PC-3 (cell line): ENCODE measurements around the gene CYB561A3. TPM values are rescaled to one million over a fixed set of nuclear protein-coding genes. Genes with fewer than 3 reads are reported as not detected.

ENCODE experiments used
- ATAC-seq: fragments of 200-7000 bp; cut with Tn5 transposase; 2 replicates; pipeline ENCODE4 v1.9.1; 2020; ENCODE audit warnings: mild to moderate bottlenecking, moderate library complexity
- BruUV-seq: library from RNA; stranded (reverse); fragments of 400-500 nt; replicated peaks from 2 replicates; lab custom pipeline; 2021; lab: Mats Ljungman, UMichigan
- CTCF ChIA-PET: fragments of 300-600 bp; sonication (Branson Sonifier 250); formaldehyde crosslinking; loops from one replicate; lab custom pipeline; 2022; ENCODE audit warnings: antibody characterized with exemption; lab: Charles Lee
- POLR2A ChIA-PET: fragments of 300-600 bp; sonication (Branson Sonifier 250); formaldehyde crosslinking; loops from one replicate; lab custom pipeline; 2022; ENCODE audit warnings: antibody characterized with exemption; ENCODE audit not compliant: unreplicated experiment; lab: Charles Lee
- DNase-seq: peaks from one replicate; pipeline ENCODE4 v3.0.0-alpha.2; 2015
- H2AFZ ChIP-seq: fragments of 300-600 bp; sonication (generic); 2 replicates; pipeline ENCODE4 v1.6.0; 2016; ENCODE audit warnings: antibody characterized with exemption, low read length
- H3F3A ChIP-seq: fragments of 300-600 bp; sonication (generic); one replicate; pipeline ENCODE4 v1.6.0; 2017; ENCODE audit warnings: antibody characterized with exemption, low read length, control low read depth, mild to moderate bottlenecking; ENCODE audit not compliant: unreplicated experiment
- H3K27ac ChIP-seq: fragments of 300-600 bp; sonication (generic); 2 replicates; pipeline ENCODE4 v1.5.1; 2016; ENCODE audit warnings: mild to moderate bottlenecking, low read length
- H3K27me3 ChIP-seq: fragments of 300-600 bp; sonication (generic); 2 replicates; pipeline ENCODE4 v1.6.1; 2016; ENCODE audit warnings: low read length, mixed read lengths
- H3K36me3 ChIP-seq: fragments of 300-600 bp; sonication (generic); 2 replicates; pipeline ENCODE4 v1.6.1; 2016; ENCODE audit warnings: low read depth, mixed run types, low read length, mixed read lengths
- H3K4me1 ChIP-seq: fragments of 300-600 bp; sonication (generic); 2 replicates; pipeline ENCODE4 v1.5.1; 2016; ENCODE audit warnings: low read length; ENCODE audit not compliant: insufficient read depth
- H3K4me2 ChIP-seq: fragments of 300-600 bp; sonication (generic); 2 replicates; pipeline ENCODE4 v1.6.0; 2016; ENCODE audit warnings: low read length
- H3K4me3 ChIP-seq: fragments of 300-600 bp; sonication (generic); 2 replicates; pipeline ENCODE4 v1.5.1; 2016; ENCODE audit warnings: mild to moderate bottlenecking, low read length, mixed read lengths
- H3K79me2 ChIP-seq: fragments of 300-600 bp; sonication (generic); 2 replicates; pipeline ENCODE4 v1.6.1; 2017; ENCODE audit warnings: low read length, mixed read lengths
- H3K9ac ChIP-seq: fragments of 300-600 bp; sonication (generic); 2 replicates; pipeline ENCODE4 v1.6.0; 2016; ENCODE audit warnings: mild to moderate bottlenecking, low read length
- H3K9me2 ChIP-seq: fragments of 300-600 bp; sonication (generic); replicated peaks from 2 replicates; pipeline ENCODE4 v1.6.1; 2016; ENCODE audit warnings: mixed run types, low read length, mixed read lengths
- H3K9me3 ChIP-seq: fragments of 300-600 bp; sonication (generic); 2 replicates; pipeline ENCODE4 v1.6.1; 2016; ENCODE audit warnings: low read length, mixed read lengths
- H4K20me1 ChIP-seq: fragments of 300-600 bp; sonication (generic); 2 replicates; pipeline ENCODE4 v1.6.1; 2016; ENCODE audit warnings: low read length, mixed read lengths
- EZH2 ChIP-seq: fragments of 300-600 bp; sonication (generic); IDR thresholded peaks from one replicate; pipeline ENCODE4 v1.6.1; 2017; ENCODE audit warnings: antibody characterized with exemption, mild to moderate bottlenecking, low read length; ENCODE audit not compliant: unreplicated experiment
- EZH2phosphoT487 ChIP-seq: fragments of 300-600 bp; sonication (generic); IDR thresholded peaks from 2 replicates; pipeline ENCODE4 v1.6.1; 2018; ENCODE audit warnings: mild to moderate bottlenecking, antibody characterized with exemption, low read length, borderline replicate concordance
- intact Hi-C: fragments of 100-400 bp; cut with micrococcal nuclease; formaldehyde crosslinking; loops from 2 replicates; pipeline ENCODE4 v1.9.0; 2023
- total RNA-seq: library from RNA; depleted of rRNA; stranded (reverse); fragments of >200 nt; gene quantifications from 2 replicates; pipeline ENCODE4 v1.2.3, GENCODE V29; 2014
- TF ChIP-seq, protein P1 (sequence below): fragments of 300-600 bp; sonication (generic); conservative IDR thresholded peaks from 2 replicates; pipeline ENCODE4 v1.5.1; 2017; ENCODE audit warnings: antibody characterized with exemption, low read depth, mild to moderate bottlenecking, low read length

CYB561A3 gene
- total RNA-seq, 1 experiment from 2014 or later = 51.2 TPM

DNA sequence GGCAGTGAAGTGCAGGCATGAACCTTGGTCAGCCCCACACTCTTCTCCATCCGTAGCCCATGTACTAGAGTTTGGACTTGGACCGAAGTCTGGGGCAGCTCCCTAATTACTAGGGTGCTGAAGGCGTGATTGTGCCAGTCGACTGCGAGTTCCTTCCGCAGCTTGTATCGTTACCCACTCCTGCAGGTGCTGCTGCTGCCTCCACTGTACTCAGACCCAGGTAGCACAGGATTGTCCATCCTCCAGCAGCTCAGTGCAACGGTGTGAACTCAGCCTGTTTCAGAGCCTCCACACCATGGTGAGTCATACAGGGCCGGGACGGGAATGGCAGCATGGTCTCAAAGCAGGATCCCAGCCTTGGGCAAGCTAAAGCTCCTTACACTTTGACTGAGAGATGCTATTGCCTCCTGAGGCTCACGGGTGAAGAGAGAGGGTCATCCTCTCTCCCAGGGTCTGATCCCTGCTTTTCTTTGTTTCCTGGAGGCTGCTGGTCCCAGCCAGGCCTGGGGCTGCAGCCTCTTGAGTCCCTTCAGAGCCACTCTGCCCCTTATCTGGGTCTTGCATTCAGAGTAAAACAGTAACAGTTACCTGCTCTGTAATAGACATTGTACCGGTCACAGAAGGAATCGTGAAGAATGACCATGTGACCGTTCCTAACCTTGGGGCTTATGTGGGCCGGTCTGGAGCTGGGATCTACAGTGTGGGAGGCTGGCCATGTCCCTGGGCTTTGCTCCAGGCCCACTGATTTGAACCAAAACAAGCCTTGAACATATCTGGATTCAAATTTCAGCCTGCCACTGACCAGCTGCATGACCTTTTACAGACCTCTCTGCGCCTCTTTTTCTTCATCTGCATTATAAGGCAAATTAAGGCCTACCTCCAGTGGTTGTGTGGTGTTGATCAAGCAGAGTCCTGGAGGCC is 27.0 kb downstream of the CYB561A3 start:
- Histone ChIP-seq H3F3A (no peaks in the 10 kb centered on the region), H3K4me2 (peak overlapping the region; percentile 88), H2AFZ (0 out of 2 replicates have a peak overlapping the region, but pooled peaks have one; percentile 12), H3K79me2 (peaks cover 43% of the 10 kb centered on the region), H3K9me2 (no peaks in the 10 kb centered on the region), H4K20me1 (peaks cover 19% of the 10 kb centered on the region), H3K4me3 (no peak overlapping the region), H3K4me1 (peaks cover 30% of the 10 kb centered on the region), H3K27ac (no peak overlapping the region; the same call in 1 of the 2 replicates), H3K27me3 (no peaks in the 10 kb centered on the region), H3K36me3 (peaks cover 3% of the 10 kb centered on the region; the same call in 1 of the 2 replicates), H3K9me3 (no peaks in the 10 kb centered on the region), H3K9ac (no peak overlapping the region)
- no TSS peak for BruUV-seq
- DNase-seq (peak; percentile 60), ATAC-seq (peak; percentile 12; the same call in 1 of the 2 replicates)
- ChIA-PET POLR2A (interaction anchor here (0.6 kb wide), 1 partner anchor 92 kb away, joined by 8 read pairs; no protein-coding TSS in a partner anchor), CTCF (interaction anchor here (0.5 to 3.5 kb wide), 3 partner anchors 27 to 66 kb away, joined by 3 to 63 read pairs (median 4); partner anchors contain the start of gene CYB561A3)
- TF ChIP-seq, protein P1, sequence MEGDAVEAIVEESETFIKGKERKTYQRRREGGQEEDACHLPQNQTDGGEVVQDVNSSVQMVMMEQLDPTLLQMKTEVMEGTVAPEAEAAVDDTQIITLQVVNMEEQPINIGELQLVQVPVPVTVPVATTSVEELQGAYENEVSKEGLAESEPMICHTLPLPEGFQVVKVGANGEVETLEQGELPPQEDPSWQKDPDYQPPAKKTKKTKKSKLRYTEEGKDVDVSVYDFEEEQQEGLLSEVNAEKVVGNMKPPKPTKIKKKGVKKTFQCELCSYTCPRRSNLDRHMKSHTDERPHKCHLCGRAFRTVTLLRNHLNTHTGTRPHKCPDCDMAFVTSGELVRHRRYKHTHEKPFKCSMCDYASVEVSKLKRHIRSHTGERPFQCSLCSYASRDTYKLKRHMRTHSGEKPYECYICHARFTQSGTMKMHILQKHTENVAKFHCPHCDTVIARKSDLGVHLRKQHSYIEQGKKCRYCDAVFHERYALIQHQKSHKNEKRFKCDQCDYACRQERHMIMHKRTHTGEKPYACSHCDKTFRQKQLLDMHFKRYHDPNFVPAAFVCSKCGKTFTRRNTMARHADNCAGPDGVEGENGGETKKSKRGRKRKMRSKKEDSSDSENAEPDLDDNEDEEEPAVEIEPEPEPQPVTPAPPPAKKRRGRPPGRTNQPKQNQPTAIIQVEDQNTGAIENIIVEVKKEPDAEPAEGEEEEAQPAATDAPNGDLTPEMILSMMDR = no peak
- TF ChIP-seq EZH2 (no peak), EZH2phosphoT487 (no peak)
- intact Hi-C loops = loop anchor here (10.0 kb wide), 1 partner anchor 80 kb away; no protein-coding TSS in a partner anchor

DNA sequence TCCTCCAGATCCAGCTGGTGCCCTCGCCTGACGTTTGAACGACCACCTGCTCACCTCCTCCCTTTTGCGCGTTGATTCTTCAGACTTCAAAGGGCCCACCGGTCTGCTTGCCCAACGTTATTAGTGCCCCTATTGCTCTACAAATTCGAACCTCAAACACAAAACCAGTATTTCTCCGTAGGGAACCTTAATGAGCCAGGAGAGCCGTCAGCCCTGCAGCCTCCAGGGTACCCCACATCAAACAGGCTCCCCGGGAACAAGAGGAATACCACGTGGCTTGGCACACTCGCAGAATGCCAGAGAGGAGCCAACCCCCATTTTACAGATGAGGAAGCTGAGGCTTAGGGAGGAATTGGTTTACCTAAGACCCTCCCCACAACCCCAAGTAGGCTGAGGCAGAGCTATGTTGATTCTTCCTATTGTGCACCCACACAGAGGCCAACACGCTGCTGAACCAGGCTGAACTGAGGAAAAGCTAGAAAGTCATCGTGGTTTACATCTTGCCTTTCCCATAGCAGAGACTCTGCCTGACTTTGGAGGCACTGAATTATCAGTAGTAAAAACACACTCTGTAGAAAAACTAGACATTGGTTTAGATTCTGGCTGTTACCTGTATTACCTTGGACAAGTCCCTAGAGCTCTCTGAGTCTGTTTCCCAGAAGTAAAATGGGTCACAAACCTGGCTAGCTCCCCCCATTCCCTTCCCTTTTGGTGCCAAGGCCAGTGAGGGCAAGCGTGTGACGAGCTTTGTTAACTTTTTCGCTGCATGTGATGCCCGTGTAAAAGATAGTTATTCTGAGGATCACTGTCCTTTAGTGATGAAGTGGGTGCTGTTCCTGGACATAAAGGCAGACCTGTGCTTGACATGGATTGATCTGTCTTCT is 27.9 kb downstream of the CYB561A3 start:
- peaks cover 9% of the 10 kb centered on the region for H3K36me3 ChIP-seq
- intact Hi-C loops = loop anchor here (10.0 kb wide), 1 partner anchor 79 kb away; no protein-coding TSS in a partner anchor
- ChIA-PET POLR2A (interaction anchor here (0.6 kb wide), 1 partner anchor 93 kb away, joined by 8 read pairs; no protein-coding TSS in a partner anchor), CTCF (interaction anchor here (0.5 to 3.5 kb wide), 3 partner anchors 28 to 67 kb away, joined by 3 to 63 read pairs (median 4); partner anchors contain the start of gene CYB561A3)
- peaks cover 30% of the 10 kb centered on the region for H3K4me1 ChIP-seq
- H2AFZ ChIP-seq = peak overlapping the region; percentile 64
- H3K79me2 ChIP-seq = peaks cover 52% of the 10 kb centered on the region
- no peaks in the 10 kb centered on the region for H3F3A ChIP-seq
- peaks cover 19% of the 10 kb centered on the region for H4K20me1 ChIP-seq
- TF ChIP-seq EZH2 (no peak), EZH2phosphoT487 (no peak)
- TF ChIP-seq, protein P1 = no peak
- H3K27me3 ChIP-seq = no peaks in the 10 kb centered on the region
- ATAC-seq (no peak), DNase-seq (no peak)
- H3K9ac ChIP-seq = peak overlapping the region; percentile 99
- peak overlapping the region; percentile 52 for H3K27ac ChIP-seq
- H3K9me2 ChIP-seq = no peaks in the 10 kb centered on the region
- peak overlapping the region; percentile 95 for H3K4me3 ChIP-seq
- BruUV-seq = TSS peak; percentile 80
- peak overlapping the region; percentile 88 for H3K4me2 ChIP-seq
- H3K9me3 ChIP-seq = no peaks in the 10 kb centered on the region
